Thoracic aorta (tissue), 2 donors: Measurements from ENCODE around the gene PARD3B. TPM values are rescaled to one million over a fixed set of nuclear protein-coding genes. Genes with fewer than 3 reads are reported as not detected.

Experiments
- ATAC-seq: fragments of 150-250 bp; one replicate; pipeline ENCODE4 v1.8.0; 2017; ENCODE audit warnings: low read depth; ENCODE audit not compliant: insufficient number of reproducible peaks, low FRiP score
- DNase-seq: peaks from one replicate; pipeline ENCODE4 v3.0.0-alpha.2; 2020; ENCODE audit warnings: low spot score
- H3K27ac ChIP-seq, 2 donors: fragments of 200-600 bp; sonication (generic); 1 replicate in 1 of 2; 2 replicates in 1 of 2; pipeline ENCODE4 v1.5.1; 2016; ENCODE audit warnings: mild to moderate bottlenecking in 2 of 2, moderate library complexity in 2 of 2
- H3K27me3 ChIP-seq: fragments of 200-600 bp; sonication (generic); replicated peaks from 2 replicates; pipeline ENCODE4 v1.6.0; 2016; ENCODE audit warnings: mild to moderate bottlenecking; ENCODE audit not compliant: insufficient read depth
- H3K36me3 ChIP-seq: fragments of 200-600 bp; sonication (generic); one replicate; pipeline ENCODE4 v1.5.1; 2016
- H3K4me1 ChIP-seq, 2 donors: fragments of 200-600 bp; sonication (generic); 1 replicate in 1 of 2; 2 replicates in 1 of 2; pipeline versions ENCODE4 v1.5.1 to v1.6.0; 2016; ENCODE audit warnings: low read depth in 2 of 2, mild to moderate bottlenecking in 1 of 2; ENCODE audit not compliant: control insufficient read depth in 1 of 2
- H3K4me3 ChIP-seq: fragments of 200-600 bp; sonication (generic); 2 replicates; pipeline ENCODE4 v1.5.1; 2016; ENCODE audit warnings: mild to moderate bottlenecking
- H3K9me3 ChIP-seq: fragments of 200-600 bp; sonication (generic); 2 replicates; pipeline ENCODE4 v1.5.1; 2016
- CTCF ChIP-seq: fragments of 200-600 bp; sonication (generic); IDR thresholded peaks from one replicate; pipeline ENCODE4 v1.5.1; 2019; ENCODE audit warnings: antibody characterized with exemption
- total RNA-seq, 2 donors: library from RNA; depleted of rRNA; stranded (reverse); fragments of >200 nt; gene quantifications; one replicate each; pipeline versions ENCODE4 v1.1.0 to v1.2.3, GENCODE V29; 2016

PARD3B gene
- total RNA-seq, 2 donors from 2014 or later, result 25.7 to 34.5 TPM

- Histone ChIP-seq H3K27me3 (no peaks in the 10 kb centered on the region), H3K27ac (no peak overlapping the region), H3K4me3 (no peak overlapping the region), H3K36me3 (no peaks in the 10 kb centered on the region), H3K4me1 (no peaks in the 10 kb centered on the region), H3K9me3 (no peaks in the 10 kb centered on the region)
- no peak for DNase-seq
- no peak for TF ChIP-seq CTCF
- ATAC-seq, result no peak
Measured at GRCh38 chr2:205094031-205094430, 548.8 kb downstream of the PARD3B start.

- H3K4me1 ChIP-seq, result no peaks in the 10 kb centered on the region
- DNase-seq (no peak), ATAC-seq (no peak)
- H3K27me3 ChIP-seq, result no peaks in the 10 kb centered on the region
- no peak for TF ChIP-seq CTCF
- no peak overlapping the region for H3K4me3 ChIP-seq
- no peak overlapping the region for H3K27ac ChIP-seq
- H3K36me3 ChIP-seq, result no peaks in the 10 kb centered on the region
- H3K9me3 ChIP-seq, result no peaks in the 10 kb centered on the region
Measured at GRCh38 chr2:205103699-205104098, 558.4 kb downstream of the PARD3B start.

GRCh38 chr2:205107810-205108209, 562.5 kb downstream of the PARD3B start:
- TF ChIP-seq CTCF, result no peak
- H3K9me3 ChIP-seq, result peaks cover 4% of the 10 kb centered on the region
- H3K36me3 ChIP-seq, result no peaks in the 10 kb centered on the region

GRCh38 chr2:205115511-205115910, 570.2 kb downstream of the PARD3B start:
- ATAC-seq, result no peak

More at GRCh38 chr2:205107810-205108209, 562.5 kb downstream of the PARD3B start:
- Histone ChIP-seq H3K4me1 (no peaks in the 10 kb centered on the region), H3K27me3 (no peaks in the 10 kb centered on the region), H3K4me3 (no peak overlapping the region), H3K27ac (no peak overlapping the region)
- no peak for ATAC-seq
- DNase-seq, result no peak

GRCh38 chr2:205117125-205117524, 571.9 kb downstream of the PARD3B start:
- Histone ChIP-seq H3K27ac (no peak overlapping the region), H3K36me3 (peaks cover 3% of the 10 kb centered on the region), H3K4me1 (no peaks in the 10 kb centered on the region), H3K4me3 (no peak overlapping the region), H3K27me3 (no peaks in the 10 kb centered on the region), H3K9me3 (no peaks in the 10 kb centered on the region)
- ATAC-seq, result no peak
- DNase-seq, result no peak
- no peak for TF ChIP-seq CTCF

More at GRCh38 chr2:205115511-205115910, 570.2 kb downstream of the PARD3B start:
- DNase-seq, result no peak
- no peak for TF ChIP-seq CTCF
- H3K27me3 ChIP-seq, result no peaks in the 10 kb centered on the region
- H3K27ac ChIP-seq, result no peak overlapping the region
- H3K4me1 ChIP-seq, result no peaks in the 10 kb centered on the region
- H3K4me3 ChIP-seq, result no peak overlapping the region
- H3K9me3 ChIP-seq, result peaks cover 4% of the 10 kb centered on the region
- peaks cover 3% of the 10 kb centered on the region for H3K36me3 ChIP-seq
